ENCODE results near the gene NEU2. TPM values are rescaled to one million over a fixed set of nuclear protein-coding genes. Genes with fewer than 3 reads are reported as not detected.

Gene NEU2
- total and polyA plus RNA-seq, 2 of the 13 experiments (the other 11 are each of a cell fraction or from before 2014, with no cell fraction given): not detected

GRCh38 chr2:233060501-233060979 is 28.1 kb downstream of the NEU2 start (continued):
- TF ChIP-seq ZBTB40 (IDR thresholded peaks at IDR 0.05) (no peak), ZBTB40 (CRISPR knock-in tag; IDR thresholded peaks at IDR 0.05) (no peak; the same call in 1 of the 2 replicates), ZNF34 (CRISPR knock-in tag; IDR thresholded peaks at IDR 0.05; ENCODE audit: borderline replicate concordance) (no peak), TOE1 (CRISPR knock-in tag; IDR thresholded peaks at IDR 0.05) (no peak), HNF1B (CRISPR knock-in tag; IDR thresholded peaks at IDR 0.05) (no peak), REST (IDR thresholded peaks at IDR 0.05; ENCODE audit: borderline replicate concordance in 1 of 2, low read depth in 1 of 2, low read length in 2 of 2) (no peak), MBD4 (IDR thresholded peaks at IDR 0.05; ENCODE audit: borderline replicate concordance, low read length) (no peak), SIX4 (CRISPR knock-in tag; IDR thresholded peaks at IDR 0.05) (no peak), ZNF274 (CRISPR knock-in tag; IDR thresholded peaks at IDR 0.05) (peak; percentile 14; the same call in 1 of the 2 replicates), FOXP4 (CRISPR knock-in tag; IDR thresholded peaks at IDR 0.05) (no peak; the same call in 1 of the 2 replicates), PAF1 (CRISPR knock-in tag; IDR thresholded peaks at IDR 0.05) (no peak), NONO (IDR thresholded peaks at IDR 0.05) (no peak), NONO (CRISPR knock-in tag; conservative IDR thresholded peaks at IDR 0.05) (0 out of 2 replicates have a peak, but pooled peaks have one; percentile 64), ZNF614 (CRISPR knock-in tag; IDR thresholded peaks at IDR 0.05; ENCODE audit: borderline replicate concordance) (no peak)

Data from HepG2 (cell line).